ENCODE data around the gene B9D2. TPM values are rescaled to one million over a fixed set of nuclear protein-coding genes. Genes with fewer than 3 reads are reported as not detected.

Gene B9D2
- total and polyA plus RNA-seq, 7 donors, result 1.7 to 13.1 (median 2.5) TPM

- Histone ChIP-seq H3K27me3 (ENCODE audit: insufficient read depth in 3 of 3, low read length in 2 of 3) (no peaks in the 10 kb centered on the region), H3K4me3 (no peak overlapping the region), H3K4me1 (peaks cover 22% of the 10 kb centered on the region), H3K36me3 (ENCODE audit: insufficient read depth in 1 of 2, low read depth in 1 of 2) (peaks cover 0 to 3% of the 10 kb centered on the region in 2 donors), H3K27ac (no peak overlapping the region), H3K9me3 (no peaks in the 10 kb centered on the region)
- no peak for DNase-seq
- ATAC-seq, result no peak
- no peak for TF ChIP-seq CTCF (IDR thresholded peaks at IDR 0.05)
- WGBS, 3 donors, result 80 to 92% (median 88%) methylated on average over 2 of the region's 2 CpGs
- intact Hi-C loops (cut with DNase I), result loop anchor here in 1 of 2 donors (5.0 kb wide), 1 partner anchor 38 kb away; the partner anchor contains the start of gene DMAC2
Measured at GRCh38 chr19:41399525-41399924, 35.6 kb upstream of the B9D2 start.

- Histone ChIP-seq H3K36me3 (ENCODE audit: insufficient read depth in 1 of 2, low read depth in 1 of 2) (peaks cover 0 to 3% of the 10 kb centered on the region in 2 donors), H3K27ac (no peak overlapping the region), H3K27me3 (ENCODE audit: insufficient read depth in 3 of 3, low read length in 2 of 3) (no peaks in the 10 kb centered on the region), H3K9me3 (no peaks in the 10 kb centered on the region), H3K4me1 (peaks cover 22% of the 10 kb centered on the region), H3K4me3 (peak overlapping the region; percentile 89)
- no peak for TF ChIP-seq CTCF (IDR thresholded peaks at IDR 0.05)
- no peak for ATAC-seq
- intact Hi-C loops (cut with DNase I), result loop anchor here in 1 of 2 donors (5.0 kb wide), 1 partner anchor 38 kb away; the partner anchor contains the start of gene DMAC2
- no peak for DNase-seq
- 68 to 82% (median 74%) methylated on average over 3 of the region's 3 CpGs for WGBS, 3 donors
Measured at GRCh38 chr19:41399091-41399490, 35.1 kb upstream of the B9D2 start.

DNA sequence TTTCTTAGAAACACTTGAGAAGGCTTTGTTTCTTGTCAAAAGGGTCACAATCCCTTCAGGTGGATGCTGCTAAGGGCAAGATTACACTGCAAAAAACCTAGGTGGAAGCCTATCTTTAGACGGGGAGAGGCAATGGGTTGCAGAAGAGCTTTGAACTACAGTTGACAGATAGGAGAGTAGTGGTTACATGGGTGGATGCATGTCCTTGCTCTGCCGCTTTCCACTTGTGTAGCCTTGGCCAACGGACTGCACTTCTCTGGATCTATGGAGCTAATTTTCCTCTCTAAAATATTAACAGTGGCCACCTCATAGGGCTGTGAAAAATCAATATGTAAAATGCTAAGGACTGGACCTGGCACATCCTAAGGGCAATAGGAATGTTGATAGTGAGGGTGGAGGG is 34.6 kb upstream of the B9D2 start:
- no peak for ATAC-seq
- peak overlapping the region; percentile 93 for H3K27ac ChIP-seq
- H3K4me3 ChIP-seq, result peak overlapping the region; percentile 89
- H3K4me1 ChIP-seq, result peaks cover 18% of the 10 kb centered on the region
- H3K27me3 ChIP-seq (ENCODE audit: insufficient read depth in 3 of 3, low read length in 2 of 3), result no peaks in the 10 kb centered on the region
- no peak for DNase-seq
- intact Hi-C loops (cut with DNase I), result loop anchor here in 1 of 2 donors (5.0 kb wide), 1 partner anchor 39 kb away; the partner anchor contains the start of gene DMAC2
- peaks cover 0 to 3% of the 10 kb centered on the region in 2 donors for H3K36me3 ChIP-seq (ENCODE audit: insufficient read depth in 1 of 2, low read depth in 1 of 2)
- WGBS, 3 donors, result 32 to 46% (median 42%) methylated on average over 3 of the region's 3 CpGs
- TF ChIP-seq CTCF (IDR thresholded peaks at IDR 0.05), result no peak
- no peaks in the 10 kb centered on the region for H3K9me3 ChIP-seq

- H3K4me1 ChIP-seq, result peaks cover 13% of the 10 kb centered on the region
- ATAC-seq, result no peak
- TF ChIP-seq CTCF (IDR thresholded peaks at IDR 0.05), result no peak
Measured at GRCh38 chr19:41398050-41398418, 34.1 kb upstream of the B9D2 start.

More at GRCh38 chr19:41398050-41398418, 34.1 kb upstream of the B9D2 start:
- no peak for DNase-seq
- peak overlapping the region; percentile 93 for H3K27ac ChIP-seq
- H3K9me3 ChIP-seq, result no peaks in the 10 kb centered on the region
- peaks cover 0 to 7% of the 10 kb centered on the region in 2 donors for H3K36me3 ChIP-seq (ENCODE audit: insufficient read depth in 1 of 2, low read depth in 1 of 2)
- H3K4me3 ChIP-seq, result peak overlapping the region; percentile 89
- 0% methylated on average over 5 of the region's 5 CpGs for WGBS, 3 donors
- intact Hi-C loops (cut with DNase I), result loop anchor here in 1 of 2 donors (5.0 kb wide), 1 partner anchor 39 kb away; the partner anchor contains the start of gene DMAC2
- H3K27me3 ChIP-seq (ENCODE audit: insufficient read depth in 3 of 3, low read length in 2 of 3), result no peaks in the 10 kb centered on the region
